Activated T-helper 1 cell treated with Interleukin-2 at 50 U/mL for 16 hours (primary cell): ENCODE data around the gene PAGE2.
A peak's percentile ranks its signal among the peaks of the same experiment; 100 is the strongest.
"Not testable (repeated sequence)": the region's sequence is repeated elsewhere in the genome, so short reads cannot be mapped to it uniquely, and the experiment has no call there.

Experiments
- DNase-seq: peaks from one replicate; pipeline ENCODE4 v3.0.0-alpha.2; 2020; ENCODE audit warnings: low read depth

PAGE2 gene

DNA sequence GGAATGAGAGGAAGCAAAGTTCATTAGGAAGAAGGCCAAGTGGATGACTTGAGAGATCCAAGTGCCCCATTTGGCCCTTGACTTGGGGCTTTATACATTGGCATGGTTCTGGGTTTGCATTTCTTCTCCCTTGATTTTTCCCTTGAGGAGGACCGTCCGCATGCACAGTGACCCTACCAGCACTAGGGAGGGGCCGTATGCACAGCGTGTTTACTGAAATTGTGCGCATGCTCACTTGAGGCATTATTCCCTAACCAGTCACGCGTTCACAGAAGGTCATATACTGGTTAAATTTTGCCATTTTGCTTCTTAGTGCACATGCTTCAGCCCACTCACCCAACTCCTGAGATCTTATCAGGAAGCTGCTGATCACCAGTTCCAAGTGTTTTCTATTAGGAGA lies 35.1 kb downstream of the PAGE2 start:
- DNase-seq, result no peak

DNA sequence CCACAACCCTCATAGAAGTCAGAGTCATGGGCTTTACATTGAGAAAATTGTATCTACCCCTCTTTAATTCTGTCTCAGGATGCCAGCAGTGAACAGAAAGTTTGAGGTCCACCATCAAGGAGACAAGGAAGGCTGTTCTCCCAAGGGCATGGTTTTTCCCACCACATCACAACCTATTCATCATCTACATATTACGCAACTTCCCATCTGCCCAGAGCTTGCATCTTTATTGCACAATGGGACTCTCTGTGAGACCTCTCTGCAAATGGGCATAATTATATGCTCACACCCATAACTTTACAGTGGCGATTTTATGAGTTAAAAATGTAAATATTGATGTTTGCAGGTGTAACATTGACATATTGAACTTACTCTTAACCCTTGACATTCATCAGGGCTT lies 38.9 kb downstream of the PAGE2 start:
- no peak for DNase-seq

DNA sequence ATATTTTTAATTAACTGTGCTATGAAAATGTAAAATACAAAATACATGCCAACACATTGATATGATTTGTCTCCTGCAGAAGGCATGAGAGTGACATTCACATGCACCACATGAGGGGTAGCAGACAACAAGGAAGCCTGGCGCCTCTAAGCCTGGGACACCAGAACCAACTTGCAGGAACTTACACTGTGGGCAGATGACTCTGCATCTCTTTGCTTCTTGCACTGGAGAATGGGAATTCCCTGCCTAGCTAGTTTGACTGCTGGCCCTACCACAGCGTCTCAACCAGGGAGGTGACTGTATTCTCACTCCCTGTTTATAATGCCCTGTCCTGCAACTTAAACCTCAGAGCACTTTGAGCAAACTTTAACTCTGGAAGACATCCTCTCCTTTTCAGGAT lies 40.5 kb downstream of the PAGE2 start:
- DNase-seq, result no peak

DNA sequence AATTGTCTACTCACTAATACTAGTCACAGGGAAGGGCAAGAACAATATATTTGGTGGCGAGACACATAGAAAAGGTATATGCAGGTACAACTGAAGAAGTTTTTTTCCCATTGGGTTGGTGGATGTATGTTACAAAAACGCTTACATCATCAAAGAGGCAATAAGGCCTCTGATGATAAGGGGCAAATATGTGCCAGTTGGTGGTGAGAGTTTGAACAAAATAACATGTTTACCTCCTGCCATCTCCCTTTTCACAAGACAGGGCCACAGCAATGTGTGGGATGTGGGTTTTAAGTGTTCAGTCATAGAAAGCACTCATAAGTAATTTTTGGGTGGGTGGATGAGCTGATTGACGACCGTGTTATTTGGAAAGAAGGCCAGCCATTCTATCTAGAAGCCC lies 41.7 kb downstream of the PAGE2 start:
- no peak for DNase-seq

DNA sequence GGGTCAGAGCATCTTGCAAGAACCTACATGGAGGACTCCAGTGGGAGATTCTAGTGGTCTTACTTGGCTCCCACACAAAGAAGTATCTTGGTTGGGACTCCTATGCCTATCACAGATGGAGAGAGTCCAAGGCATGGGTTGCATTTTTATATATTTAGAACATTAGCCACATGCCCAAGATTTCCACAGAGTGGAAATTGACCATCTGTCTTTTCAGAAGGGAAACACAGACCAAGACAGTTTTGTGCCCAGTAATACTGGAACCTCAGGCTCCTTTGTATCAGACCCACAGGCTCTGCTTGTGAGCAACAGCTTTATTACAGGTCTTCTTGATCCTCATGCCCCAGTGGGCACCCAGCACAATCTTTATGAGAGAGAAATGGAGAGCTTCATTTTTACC lies 43.6 kb downstream of the PAGE2 start:
- no peak for DNase-seq

DNA sequence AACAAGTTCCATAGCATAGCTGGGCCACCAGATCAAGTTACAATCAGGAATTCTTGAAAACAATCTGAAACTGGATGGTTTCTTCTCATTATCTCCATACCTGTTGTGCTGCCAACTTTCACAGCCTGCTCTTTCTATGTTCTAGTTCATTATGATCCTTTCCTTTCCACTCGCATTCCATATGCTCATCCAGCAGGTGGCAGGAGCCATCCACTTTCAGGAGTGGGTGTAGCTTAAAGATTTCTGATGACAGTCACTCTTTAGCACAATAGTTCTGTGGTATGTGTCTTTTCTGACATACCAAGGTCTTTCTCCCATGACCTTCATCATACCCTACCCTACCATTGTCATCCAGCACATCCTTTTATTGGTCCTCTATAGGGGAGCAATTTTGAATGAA lies 46.4 kb downstream of the PAGE2 start:
- peak; percentile 3 for DNase-seq

DNA sequence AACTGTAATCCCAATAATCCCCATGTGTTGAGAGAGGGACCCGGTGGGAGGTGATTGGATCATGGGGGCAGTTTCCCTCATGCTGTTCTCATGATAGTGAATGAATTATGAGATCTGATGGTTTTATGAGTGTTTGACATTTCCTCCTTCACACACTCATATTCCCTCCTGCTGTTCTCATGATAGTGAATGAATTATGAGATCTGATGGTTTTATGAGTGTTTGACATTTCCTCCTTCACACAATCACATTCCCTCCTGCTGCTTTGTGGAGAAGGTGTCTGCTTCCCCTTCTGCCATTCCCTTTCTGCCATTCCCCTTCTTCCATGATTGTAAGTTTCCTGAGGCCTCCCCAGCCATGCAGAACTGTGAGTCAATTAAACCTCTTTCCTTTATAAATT lies 52.0 kb downstream of the PAGE2 start:
- not testable (repeated sequence) for DNase-seq
